ENCODE results near the gene COL23A1. TPM values are rescaled to one million over a fixed set of nuclear protein-coding genes. Genes with fewer than 3 reads are reported as not detected.

The COL23A1 gene
- total RNA-seq, 1 donor from 2014 or later = not detected

GRCh38 chr5:178301641-178302040 is 288.6 kb downstream of the COL23A1 start:
- no peaks in the 10 kb centered on the region for H3K4me1 Mint-ChIP-seq (ENCODE audit: low read depth)
- H3K9me3 Mint-ChIP-seq = no peaks in the 10 kb centered on the region
- no peaks in the 10 kb centered on the region for H3K36me3 Mint-ChIP-seq (ENCODE audit: low read depth)
- DNase-seq (ENCODE audit: low spot score) = no peak
- intact Hi-C loops (cut with micrococcal nuclease) = no loop called here
- H3K4me3 Mint-ChIP-seq (ENCODE audit: low read depth) = no peak overlapping the region
- H3K27ac Mint-ChIP-seq = no peak overlapping the region
- no peaks in the 10 kb centered on the region for H3K27me3 Mint-ChIP-seq (ENCODE audit: low read depth)

DNA sequence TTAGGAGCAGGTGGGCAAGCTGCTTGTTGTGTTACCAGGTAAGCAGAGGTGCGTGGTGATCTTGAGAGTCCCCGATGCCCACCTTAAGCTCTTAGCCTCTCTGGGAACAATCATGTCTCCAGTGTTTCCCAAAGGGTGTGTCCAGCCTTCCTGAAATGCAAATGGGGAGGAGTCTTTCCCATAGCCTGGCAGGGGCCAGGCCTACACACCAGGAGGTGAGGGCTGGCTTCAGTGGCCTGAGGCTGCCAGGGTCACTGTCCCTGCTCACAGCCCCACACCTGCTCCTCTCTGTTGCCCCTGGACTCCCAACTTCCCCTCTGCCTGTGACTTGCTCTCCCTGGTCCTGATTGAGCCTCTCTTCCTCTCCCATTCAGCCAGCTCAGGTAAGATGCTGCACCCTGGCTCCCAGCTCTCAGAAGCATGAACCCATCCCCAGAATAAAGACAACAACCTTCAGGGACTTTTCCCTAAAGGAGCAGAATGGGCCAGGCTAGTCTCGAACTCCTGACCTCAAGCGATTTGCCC is 291.8 kb downstream of the COL23A1 start:
- Mint-ChIP-seq H3K9me3 (no peaks in the 10 kb centered on the region), H3K4me3 (ENCODE audit: low read depth) (no peak overlapping the region), H3K4me1 (ENCODE audit: low read depth) (no peaks in the 10 kb centered on the region), H3K27ac (no peak overlapping the region), H3K27me3 (ENCODE audit: low read depth) (no peaks in the 10 kb centered on the region), H3K36me3 (ENCODE audit: low read depth) (no peaks in the 10 kb centered on the region)
- no peak for DNase-seq (ENCODE audit: low spot score)
- intact Hi-C loops (cut with micrococcal nuclease) = no loop called here

- no peak for DNase-seq (ENCODE audit: low spot score)
- Mint-ChIP-seq H3K4me3 (ENCODE audit: low read depth) (no peak overlapping the region), H3K27ac (no peak overlapping the region), H3K9me3 (no peaks in the 10 kb centered on the region), H3K27me3 (ENCODE audit: low read depth) (no peaks in the 10 kb centered on the region), H3K36me3 (ENCODE audit: low read depth) (no peaks in the 10 kb centered on the region), H3K4me1 (ENCODE audit: low read depth) (no peaks in the 10 kb centered on the region)
- intact Hi-C loops (cut with micrococcal nuclease) = no loop called here
Observed at GRCh38 chr5:178297751-178298150, 292.4 kb downstream of the COL23A1 start.

GRCh38 chr5:178296066-178296465 is 294.1 kb downstream of the COL23A1 start:
- DNase-seq (ENCODE audit: low spot score) = no peak
- no peaks in the 10 kb centered on the region for H3K27me3 Mint-ChIP-seq (ENCODE audit: low read depth)
- intact Hi-C loops (cut with micrococcal nuclease) = no loop called here

GRCh38 chr5:178295589-178295988 is 294.6 kb downstream of the COL23A1 start:
- Mint-ChIP-seq H3K27me3 (ENCODE audit: low read depth) (no peaks in the 10 kb centered on the region), H3K9me3 (no peaks in the 10 kb centered on the region), H3K4me1 (ENCODE audit: low read depth) (no peaks in the 10 kb centered on the region), H3K4me3 (ENCODE audit: low read depth) (no peak overlapping the region), H3K36me3 (ENCODE audit: low read depth) (no peaks in the 10 kb centered on the region), H3K27ac (no peak overlapping the region)
- intact Hi-C loops (cut with micrococcal nuclease) = no loop called here
- no peak for DNase-seq (ENCODE audit: low spot score)

More at GRCh38 chr5:178296066-178296465, 294.1 kb downstream of the COL23A1 start:
- H3K9me3 Mint-ChIP-seq = no peaks in the 10 kb centered on the region
- H3K4me3 Mint-ChIP-seq (ENCODE audit: low read depth) = no peak overlapping the region
- no peaks in the 10 kb centered on the region for H3K36me3 Mint-ChIP-seq (ENCODE audit: low read depth)
- no peak overlapping the region for H3K27ac Mint-ChIP-seq
- H3K4me1 Mint-ChIP-seq (ENCODE audit: low read depth) = no peaks in the 10 kb centered on the region

- H3K27me3 Mint-ChIP-seq (ENCODE audit: low read depth) = no peaks in the 10 kb centered on the region
- H3K4me3 Mint-ChIP-seq (ENCODE audit: low read depth) = no peak overlapping the region
- intact Hi-C loops (cut with micrococcal nuclease) = no loop called here
- DNase-seq (ENCODE audit: low spot score) = no peak
- H3K9me3 Mint-ChIP-seq = no peaks in the 10 kb centered on the region
- H3K36me3 Mint-ChIP-seq (ENCODE audit: low read depth) = no peaks in the 10 kb centered on the region
- no peaks in the 10 kb centered on the region for H3K4me1 Mint-ChIP-seq (ENCODE audit: low read depth)
- H3K27ac Mint-ChIP-seq = no peak overlapping the region
Observed at GRCh38 chr5:178293815-178294214, 296.4 kb downstream of the COL23A1 start.

- DNase-seq (ENCODE audit: low spot score) = no peak
- Mint-ChIP-seq H3K27me3 (ENCODE audit: low read depth) (no peaks in the 10 kb centered on the region), H3K27ac (no peak overlapping the region), H3K4me3 (ENCODE audit: low read depth) (no peak overlapping the region), H3K36me3 (ENCODE audit: low read depth) (no peaks in the 10 kb centered on the region), H3K4me1 (ENCODE audit: low read depth) (no peaks in the 10 kb centered on the region), H3K9me3 (no peaks in the 10 kb centered on the region)
- intact Hi-C loops (cut with micrococcal nuclease) = no loop called here
Observed at GRCh38 chr5:178293400-178293799, 296.8 kb downstream of the COL23A1 start.

GRCh38 chr5:178292826-178293205 is 297.4 kb downstream of the COL23A1 start:
- Mint-ChIP-seq H3K27ac (no peak overlapping the region), H3K4me1 (ENCODE audit: low read depth) (no peaks in the 10 kb centered on the region)
- intact Hi-C loops (cut with micrococcal nuclease) = no loop called here

DNA sequence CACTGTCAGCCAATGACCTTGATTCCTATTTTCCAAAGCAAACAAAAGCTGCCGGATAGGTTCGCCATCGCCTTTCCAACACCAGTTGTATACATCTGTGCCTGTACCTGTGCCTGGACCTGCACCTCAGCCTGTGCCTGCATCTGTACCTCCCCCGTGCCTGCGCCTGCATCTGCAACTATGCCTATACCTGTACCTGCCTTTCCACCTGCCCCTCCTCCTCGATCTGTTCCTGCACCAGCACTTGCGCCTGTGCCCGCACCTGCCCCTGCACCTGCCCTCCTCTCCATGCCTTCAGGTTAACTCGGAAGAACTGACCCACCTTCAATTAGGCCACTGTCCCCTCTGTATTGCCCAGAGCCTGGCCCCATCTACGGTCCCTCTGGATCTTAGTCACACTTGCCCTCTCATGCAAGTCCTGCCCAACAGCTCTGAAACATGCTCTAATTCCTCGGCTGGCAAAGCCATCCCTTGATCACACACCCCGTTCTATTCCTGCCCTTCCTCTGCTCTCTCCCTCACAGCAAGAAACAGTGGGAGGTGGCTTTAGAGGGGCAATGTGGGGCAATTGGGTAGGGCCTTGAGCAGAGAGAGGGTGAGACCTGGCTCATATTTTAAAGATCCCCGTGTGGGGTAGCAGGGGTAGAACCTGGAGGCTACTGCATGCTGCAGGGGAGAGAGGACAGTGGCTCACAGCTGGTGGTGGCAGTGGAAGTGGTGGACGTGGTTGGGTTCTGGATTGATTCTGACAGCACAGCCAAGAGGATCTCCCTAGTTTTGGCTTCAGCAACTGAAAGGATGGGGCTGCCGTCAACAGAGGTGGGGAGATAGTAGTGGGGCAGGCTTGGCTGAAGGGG is 298.0 kb downstream of the COL23A1 start:
- H3K4me3 Mint-ChIP-seq (ENCODE audit: low read depth) = no peak overlapping the region
- no peak overlapping the region for H3K27ac Mint-ChIP-seq
- intact Hi-C loops (cut with micrococcal nuclease) = no loop called here
- H3K9me3 Mint-ChIP-seq = no peaks in the 10 kb centered on the region
- no peaks in the 10 kb centered on the region for H3K36me3 Mint-ChIP-seq (ENCODE audit: low read depth)
- H3K4me1 Mint-ChIP-seq (ENCODE audit: low read depth) = no peaks in the 10 kb centered on the region
- no peak for DNase-seq (ENCODE audit: low spot score)
- no peaks in the 10 kb centered on the region for H3K27me3 Mint-ChIP-seq (ENCODE audit: low read depth)

More at GRCh38 chr5:178292826-178293205, 297.4 kb downstream of the COL23A1 start:
- Mint-ChIP-seq H3K4me3 (ENCODE audit: low read depth) (no peak overlapping the region), H3K36me3 (ENCODE audit: low read depth) (no peaks in the 10 kb centered on the region), H3K9me3 (no peaks in the 10 kb centered on the region), H3K27me3 (ENCODE audit: low read depth) (no peaks in the 10 kb centered on the region)
- DNase-seq (ENCODE audit: low spot score) = no peak

- no peaks in the 10 kb centered on the region for H3K9me3 Mint-ChIP-seq
- DNase-seq (ENCODE audit: low spot score) = no peak
- no peaks in the 10 kb centered on the region for H3K36me3 Mint-ChIP-seq (ENCODE audit: low read depth)
- H3K27me3 Mint-ChIP-seq (ENCODE audit: low read depth) = no peaks in the 10 kb centered on the region
- H3K27ac Mint-ChIP-seq = no peak overlapping the region
- H3K4me1 Mint-ChIP-seq (ENCODE audit: low read depth) = no peaks in the 10 kb centered on the region
- H3K4me3 Mint-ChIP-seq (ENCODE audit: low read depth) = no peak overlapping the region
- intact Hi-C loops (cut with micrococcal nuclease) = no loop called here
Observed at GRCh38 chr5:178291161-178291561, 299.0 kb downstream of the COL23A1 start.

- Mint-ChIP-seq H3K4me1 (ENCODE audit: low read depth) (no peaks in the 10 kb centered on the region), H3K9me3 (no peaks in the 10 kb centered on the region), H3K36me3 (ENCODE audit: low read depth) (no peaks in the 10 kb centered on the region), H3K4me3 (ENCODE audit: low read depth) (no peak overlapping the region), H3K27ac (no peak overlapping the region), H3K27me3 (ENCODE audit: low read depth) (no peaks in the 10 kb centered on the region)
- no peak for DNase-seq (ENCODE audit: low spot score)
- intact Hi-C loops (cut with micrococcal nuclease) = no loop called here
Observed at GRCh38 chr5:178290376-178290775, 299.8 kb downstream of the COL23A1 start.

- H3K27ac Mint-ChIP-seq = no peak overlapping the region
- intact Hi-C loops (cut with micrococcal nuclease) = no loop called here
- no peak overlapping the region for H3K4me3 Mint-ChIP-seq (ENCODE audit: low read depth)
- no peaks in the 10 kb centered on the region for H3K9me3 Mint-ChIP-seq
- no peaks in the 10 kb centered on the region for H3K27me3 Mint-ChIP-seq (ENCODE audit: low read depth)
- H3K36me3 Mint-ChIP-seq (ENCODE audit: low read depth) = no peaks in the 10 kb centered on the region
- DNase-seq (ENCODE audit: low spot score) = no peak
- no peaks in the 10 kb centered on the region for H3K4me1 Mint-ChIP-seq (ENCODE audit: low read depth)
Observed at GRCh38 chr5:178289438-178289837, 300.8 kb downstream of the COL23A1 start.
